ENCODE measurements around the gene CNTNAP1.

CNTNAP1 gene

DNA sequence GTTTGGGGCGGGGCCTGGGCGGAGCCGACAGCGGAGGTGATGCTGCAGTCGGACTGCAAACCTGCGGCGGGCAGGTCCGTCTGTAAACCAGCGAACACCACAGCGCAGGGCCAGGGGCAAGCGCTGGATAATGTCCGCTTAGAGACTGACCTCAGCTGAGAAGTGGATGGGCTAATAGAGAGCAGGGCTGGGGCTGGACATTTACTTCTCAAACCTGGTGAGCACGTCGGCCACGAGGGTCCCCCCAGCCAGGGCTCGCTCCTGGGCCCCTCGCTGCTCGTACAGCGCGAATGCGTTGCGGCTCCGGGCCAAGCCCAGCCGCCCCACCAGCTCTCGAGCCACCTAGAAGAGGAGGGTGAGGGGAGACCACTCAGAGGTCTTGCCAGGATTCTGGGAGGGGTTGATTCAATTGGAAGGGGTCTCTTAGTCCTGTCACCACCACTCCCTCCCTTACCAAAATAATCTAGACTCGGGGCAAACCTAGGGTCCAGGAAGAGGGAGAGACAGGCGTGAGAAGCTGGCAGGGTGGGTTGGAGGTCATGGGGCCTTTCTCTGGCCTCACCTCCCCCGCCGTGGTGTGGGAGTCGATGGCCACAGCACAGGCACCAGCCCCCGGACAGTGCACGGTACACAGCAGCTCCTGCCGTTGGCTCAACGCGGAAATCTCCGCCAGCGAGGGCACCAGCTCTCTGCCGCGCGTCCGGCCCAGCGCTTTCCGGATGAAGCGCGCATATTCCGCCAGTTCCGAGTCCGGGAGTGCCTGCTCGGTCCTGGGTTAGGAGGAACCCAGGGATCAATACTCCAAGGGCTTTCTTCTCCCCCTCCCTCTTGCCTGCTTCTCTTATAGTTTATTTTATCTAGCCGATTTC lies 11.3 kb upstream of the CNTNAP1 start:
- DNase-seq, result no peak

DNA sequence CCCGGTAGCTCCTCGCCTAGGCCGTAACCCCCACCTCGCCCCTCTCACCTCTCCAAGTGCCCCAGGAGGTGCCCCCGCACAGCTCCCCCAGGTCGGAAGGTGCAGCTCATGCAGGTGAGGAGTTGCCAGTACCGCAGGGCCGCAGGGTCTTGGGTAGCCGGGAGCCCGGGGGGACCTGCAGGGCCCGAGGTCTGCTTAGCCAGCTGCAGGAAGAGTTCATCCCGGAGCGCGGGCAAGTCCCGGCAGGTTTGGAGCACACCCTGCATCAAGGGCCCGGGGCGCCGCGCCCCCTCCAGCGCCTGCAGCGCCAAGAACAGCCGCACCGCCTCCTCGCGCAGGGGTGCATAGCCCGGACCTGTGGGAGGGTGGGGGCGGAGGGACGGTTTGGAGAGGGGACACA lies 10.3 kb upstream of the CNTNAP1 start:
- DNase-seq, result no peak

DNA sequence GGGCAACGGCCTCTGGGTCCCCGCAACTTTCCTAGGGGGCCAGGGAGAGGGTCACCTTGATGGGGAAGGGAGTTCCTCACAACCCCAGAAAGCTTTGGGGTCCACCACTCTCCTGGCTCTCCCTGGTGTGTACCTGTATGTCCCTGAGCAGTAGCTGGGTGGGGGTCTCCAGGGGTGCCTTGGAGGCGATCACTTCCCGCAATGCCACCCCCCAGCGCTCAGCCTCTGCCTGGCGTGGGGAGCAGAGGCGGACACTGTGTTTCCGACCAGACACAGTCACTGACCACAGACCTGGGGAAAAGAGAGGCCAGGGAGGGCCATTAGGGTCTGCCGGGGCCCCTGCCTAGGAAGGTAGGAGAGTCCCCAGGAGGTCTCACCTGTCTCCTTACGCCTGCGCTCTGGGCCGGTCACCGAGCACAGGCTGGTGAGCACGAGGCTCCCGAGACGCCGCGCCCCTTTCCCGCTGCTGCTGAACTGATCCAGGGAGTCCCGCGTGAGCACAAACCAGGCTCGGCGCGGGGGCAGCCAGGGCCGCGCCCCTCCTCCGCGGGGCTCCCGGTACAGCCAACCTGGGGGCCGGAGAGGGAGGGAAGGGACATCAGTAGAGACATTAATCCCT lies 9.0 kb upstream of the CNTNAP1 start:
- DNase-seq, result no peak

DNA sequence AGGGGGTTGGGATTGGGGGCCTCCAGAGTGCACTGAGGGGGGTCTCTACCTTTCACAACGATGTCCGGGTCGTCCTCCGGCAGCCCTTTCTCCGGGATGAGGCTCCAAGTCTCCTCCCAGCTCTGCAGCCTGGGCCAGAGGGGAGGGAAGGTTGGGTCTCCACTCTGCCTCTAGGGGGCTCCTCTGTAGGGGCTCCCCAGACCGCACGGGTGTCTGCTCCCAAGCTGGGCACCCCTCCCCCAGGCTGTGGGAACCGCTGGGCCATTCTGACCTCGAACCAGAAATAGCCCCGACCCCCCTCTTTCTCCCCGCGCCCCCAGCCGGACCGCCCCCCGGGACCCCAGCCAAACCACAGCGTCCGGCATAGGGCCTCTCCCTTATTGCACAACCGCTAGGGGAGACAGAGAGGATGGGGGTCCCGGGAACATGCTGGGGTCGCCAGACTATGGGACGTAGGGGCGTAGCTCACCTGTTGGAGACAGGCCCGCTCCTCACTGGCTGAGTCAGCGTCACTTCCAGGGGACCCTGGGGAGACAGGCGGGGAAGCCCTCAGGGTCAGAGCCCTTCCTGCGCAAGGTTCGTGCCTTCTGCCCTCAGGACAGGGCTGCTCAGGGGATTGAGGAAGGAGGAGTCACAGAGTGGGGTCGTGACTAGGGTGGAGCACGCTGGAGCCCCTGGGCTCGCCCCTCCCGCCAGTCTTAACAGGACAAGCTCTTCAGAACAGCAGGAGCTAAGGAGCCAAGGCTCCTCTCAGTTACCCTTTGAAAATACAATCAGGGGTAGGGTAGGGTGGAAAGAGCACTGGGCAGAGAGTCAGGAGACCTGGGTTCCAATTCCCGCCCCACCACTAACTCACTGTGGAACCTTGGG lies 8.2 kb upstream of the CNTNAP1 start:
- DNase-seq, result no peak

DNA sequence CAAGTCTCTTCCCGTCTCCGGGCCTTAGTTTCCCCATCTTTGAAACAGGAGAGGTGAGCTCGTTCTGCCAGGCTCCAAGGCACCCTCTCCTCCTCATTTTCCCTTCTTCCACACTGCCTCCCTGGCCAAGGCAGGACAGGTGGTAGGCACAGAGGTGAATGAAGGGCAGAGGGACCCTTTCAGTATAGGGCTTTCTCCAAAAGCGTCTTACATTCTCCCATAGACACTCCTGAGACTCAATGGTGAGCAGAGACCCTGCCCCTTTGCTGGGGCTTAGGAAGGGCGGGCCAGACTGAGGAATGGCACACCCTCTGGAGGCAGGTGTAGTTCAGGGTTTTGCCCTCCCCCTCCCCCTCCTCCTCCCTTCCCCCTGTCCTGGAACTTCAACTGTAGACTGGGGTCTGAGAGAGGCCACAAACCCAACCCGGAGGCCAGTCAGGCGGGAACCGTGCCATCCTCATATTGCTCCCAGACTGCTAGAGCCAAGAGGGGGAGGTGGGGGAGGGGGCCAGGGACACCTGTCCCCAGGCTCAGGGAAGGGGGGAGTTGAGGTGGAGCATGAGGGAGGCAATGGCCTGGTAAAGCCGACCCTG lies 7.5 kb upstream of the CNTNAP1 start:
- no peak for DNase-seq

DNA sequence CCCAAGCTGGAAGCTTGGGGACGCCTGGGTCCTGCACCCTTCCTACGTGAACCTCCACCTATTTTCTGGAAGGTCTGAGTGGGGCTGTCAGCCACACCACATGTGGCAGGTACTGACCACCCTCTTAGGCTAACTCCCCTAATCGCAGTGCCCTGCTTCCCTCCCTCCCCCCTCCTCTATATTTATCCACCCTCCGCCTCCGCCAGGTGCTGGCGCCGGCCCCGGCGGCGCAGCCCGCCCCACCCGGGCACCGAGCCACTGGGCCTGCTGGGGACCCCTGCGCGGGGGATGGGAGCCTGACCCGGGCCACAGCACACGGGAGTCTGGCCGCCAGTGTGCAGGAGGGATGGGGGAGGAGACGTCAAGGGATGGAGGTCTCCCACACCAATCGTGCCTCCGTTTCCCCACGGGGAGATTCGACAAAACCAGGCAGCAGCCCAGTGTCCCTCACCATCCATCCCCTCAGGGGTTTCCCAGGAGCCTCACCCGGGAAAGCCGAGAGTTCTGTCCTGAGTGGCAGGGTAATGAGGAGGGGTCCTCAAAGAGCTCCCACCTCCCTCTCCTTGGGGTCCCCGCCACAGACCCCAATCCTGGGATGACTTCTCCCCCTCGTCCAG lies 6.9 kb upstream of the CNTNAP1 start:
- DNase-seq, result no peak

DNA sequence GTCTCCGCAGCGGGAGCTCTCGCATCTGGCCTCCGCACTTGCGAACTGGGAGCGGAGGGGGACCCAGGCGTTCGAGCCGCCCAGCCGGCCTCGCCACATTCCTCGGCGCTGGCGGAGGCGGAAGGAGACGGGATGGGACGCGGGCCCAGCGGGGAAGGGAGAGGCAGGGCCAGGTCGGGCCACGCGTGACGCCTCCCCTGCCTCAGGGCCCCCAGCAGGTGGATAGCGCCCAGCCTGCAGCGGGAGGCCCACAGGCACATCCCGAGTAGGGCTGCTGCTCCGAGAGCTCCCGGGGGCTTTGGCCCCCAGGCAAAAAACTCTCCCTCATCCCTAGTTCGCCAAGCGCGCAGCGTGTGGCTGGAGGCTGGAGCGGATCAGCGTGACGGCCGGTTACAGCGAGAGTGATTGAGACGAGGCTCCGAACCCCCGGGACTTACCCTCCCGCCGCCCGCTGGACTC lies 6.3 kb upstream of the CNTNAP1 start:
- no peak for DNase-seq

DNA sequence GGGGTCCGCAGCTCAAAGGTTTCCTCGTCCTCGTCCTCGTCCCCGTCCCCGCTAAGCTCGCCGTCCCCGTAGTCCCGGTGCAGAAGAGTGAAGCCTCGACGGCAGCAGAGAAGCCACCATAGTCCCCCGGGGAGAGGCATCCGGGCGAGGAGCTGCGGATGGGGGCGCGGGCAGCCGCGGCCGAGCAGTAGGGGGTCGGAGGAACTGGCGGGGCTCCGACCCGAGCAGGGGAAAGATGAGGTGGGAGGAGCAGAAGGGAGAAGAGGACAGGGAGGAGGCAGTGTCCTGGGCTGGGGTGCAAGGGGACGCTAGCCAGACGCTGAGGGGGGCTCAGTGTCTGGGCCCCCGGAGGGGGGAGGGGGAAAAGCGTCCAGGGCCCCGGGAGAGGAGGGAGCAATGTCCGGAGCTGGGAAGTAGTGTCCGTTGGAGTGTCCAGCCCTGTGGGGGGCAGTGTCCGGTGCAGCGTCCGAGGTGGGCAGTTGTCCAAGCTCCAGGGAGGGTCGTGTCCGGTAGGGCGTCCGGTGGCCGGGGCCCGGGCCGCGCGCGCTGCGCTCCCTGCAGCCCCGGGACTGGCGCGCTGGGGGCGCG lies 5.8 kb upstream of the CNTNAP1 start, which contains the start of gene PLEKHH3:
PLEKHH3 (minus strand) TSS at position 571 of the 588 bp plus-strand sequence; CDS start at position 140, 431 bp downstream.
- DNase-seq, result no peak

DNA sequence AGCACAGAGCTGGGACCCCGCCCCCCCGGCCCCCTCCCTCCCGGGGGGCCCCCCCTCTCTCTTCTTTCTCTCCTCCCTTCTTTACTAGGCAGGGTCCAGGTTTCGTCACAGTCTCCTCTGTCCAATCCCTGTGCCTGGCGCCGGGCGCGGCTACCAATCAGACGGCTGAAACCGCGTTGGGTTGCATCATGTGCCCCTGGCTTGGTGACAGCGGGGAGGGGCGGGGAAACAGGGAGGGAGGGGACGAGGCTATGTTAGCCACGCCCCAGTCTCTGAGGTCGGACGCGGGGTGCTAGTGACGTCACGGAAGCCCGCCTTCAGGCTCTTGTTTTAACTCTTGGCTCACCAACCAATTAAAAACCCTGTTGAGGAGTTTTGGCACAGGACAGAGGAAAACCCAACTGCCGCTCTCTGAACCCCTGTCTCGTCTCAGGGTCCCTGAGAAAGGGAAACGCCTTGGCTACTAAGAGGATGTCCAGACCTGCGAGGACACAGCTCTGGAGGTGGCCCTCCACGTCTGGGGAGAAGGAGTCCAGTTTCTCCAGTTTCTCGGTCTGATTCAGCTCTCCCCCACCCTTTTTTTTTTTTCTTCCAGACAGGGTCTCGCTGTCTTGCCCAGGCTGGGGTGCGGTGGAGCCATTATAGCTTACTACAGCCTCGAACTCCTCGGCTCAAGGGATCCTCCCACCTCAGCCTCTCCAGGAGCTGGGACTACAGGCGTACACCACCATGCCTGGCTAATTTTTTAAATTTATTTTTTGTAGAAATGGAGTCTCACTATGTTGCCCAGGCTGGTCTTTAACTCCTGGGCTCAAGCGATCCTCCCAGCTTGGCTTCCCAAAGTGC lies 5.1 kb upstream of the CNTNAP1 start:
- peak; percentile 99 for DNase-seq

DNA sequence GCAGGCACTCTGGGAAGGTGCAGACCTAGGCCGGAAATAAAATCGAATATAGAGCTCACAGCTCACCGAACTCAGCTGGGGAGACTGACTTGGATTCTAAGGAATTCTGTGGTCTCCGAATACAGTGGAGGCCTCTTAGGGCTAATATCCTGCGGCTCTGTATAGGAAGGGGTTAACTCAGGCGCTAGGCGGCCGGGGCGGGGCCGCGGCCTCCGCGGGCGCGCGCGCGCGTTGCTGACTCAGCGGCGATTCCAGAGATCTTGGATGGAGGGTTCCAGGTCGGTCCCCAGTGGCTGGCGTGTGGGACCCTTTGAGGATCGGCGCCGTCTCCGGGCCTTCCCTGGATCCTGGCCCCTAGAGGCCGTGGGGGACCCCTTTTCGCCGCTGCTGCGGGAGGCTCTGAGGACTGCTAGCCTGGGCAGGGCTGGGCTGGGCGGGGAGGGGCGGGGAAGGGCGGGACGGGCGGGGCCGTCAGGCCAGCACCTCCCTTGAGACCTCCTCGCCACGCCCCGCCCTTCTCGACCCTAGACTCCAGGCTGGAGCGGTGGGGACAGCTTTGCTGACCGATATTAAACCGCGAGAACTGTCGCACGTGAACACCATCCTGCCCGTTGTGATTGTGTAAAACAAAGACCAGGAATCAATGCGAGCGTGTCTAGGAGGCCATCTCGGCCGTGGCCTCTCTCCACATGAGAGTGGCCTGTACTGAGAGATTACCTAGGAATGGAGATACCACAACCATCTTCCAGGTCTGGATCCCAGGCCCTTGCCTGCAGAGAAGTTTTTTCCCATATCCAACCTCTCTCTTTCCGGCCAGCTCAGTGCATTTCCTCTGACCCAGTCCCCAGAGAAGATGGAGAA lies 4.2 kb upstream of the CNTNAP1 start:
- peak; percentile 79 for DNase-seq

DNA sequence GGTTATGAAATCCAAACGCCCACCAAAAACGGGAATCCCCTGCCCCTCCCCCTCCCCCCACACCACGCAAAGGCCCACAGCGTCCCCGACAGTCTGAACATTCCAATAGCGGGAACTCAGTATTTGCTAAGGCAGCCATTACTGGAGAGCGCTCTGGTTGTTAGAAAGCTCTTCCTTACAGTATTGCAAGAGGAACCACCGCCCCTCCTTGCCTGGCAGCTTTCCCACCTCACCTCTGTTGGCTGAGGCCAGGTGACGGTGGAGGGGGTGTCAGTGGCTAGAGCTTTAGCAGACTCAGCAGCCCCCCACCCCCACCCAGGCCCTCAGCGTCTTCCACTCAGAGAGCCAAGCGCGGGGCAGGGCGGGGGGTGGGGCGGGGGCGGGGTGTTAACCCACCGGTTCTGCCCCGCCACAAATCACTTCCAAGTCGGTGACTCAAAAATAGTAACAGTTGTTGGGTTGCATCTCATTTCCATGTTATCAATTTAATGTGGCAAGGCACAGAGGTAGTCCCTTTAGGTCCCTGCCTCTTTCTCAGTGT lies 3.3 kb upstream of the CNTNAP1 start:
- peak; percentile 70 for DNase-seq

DNA sequence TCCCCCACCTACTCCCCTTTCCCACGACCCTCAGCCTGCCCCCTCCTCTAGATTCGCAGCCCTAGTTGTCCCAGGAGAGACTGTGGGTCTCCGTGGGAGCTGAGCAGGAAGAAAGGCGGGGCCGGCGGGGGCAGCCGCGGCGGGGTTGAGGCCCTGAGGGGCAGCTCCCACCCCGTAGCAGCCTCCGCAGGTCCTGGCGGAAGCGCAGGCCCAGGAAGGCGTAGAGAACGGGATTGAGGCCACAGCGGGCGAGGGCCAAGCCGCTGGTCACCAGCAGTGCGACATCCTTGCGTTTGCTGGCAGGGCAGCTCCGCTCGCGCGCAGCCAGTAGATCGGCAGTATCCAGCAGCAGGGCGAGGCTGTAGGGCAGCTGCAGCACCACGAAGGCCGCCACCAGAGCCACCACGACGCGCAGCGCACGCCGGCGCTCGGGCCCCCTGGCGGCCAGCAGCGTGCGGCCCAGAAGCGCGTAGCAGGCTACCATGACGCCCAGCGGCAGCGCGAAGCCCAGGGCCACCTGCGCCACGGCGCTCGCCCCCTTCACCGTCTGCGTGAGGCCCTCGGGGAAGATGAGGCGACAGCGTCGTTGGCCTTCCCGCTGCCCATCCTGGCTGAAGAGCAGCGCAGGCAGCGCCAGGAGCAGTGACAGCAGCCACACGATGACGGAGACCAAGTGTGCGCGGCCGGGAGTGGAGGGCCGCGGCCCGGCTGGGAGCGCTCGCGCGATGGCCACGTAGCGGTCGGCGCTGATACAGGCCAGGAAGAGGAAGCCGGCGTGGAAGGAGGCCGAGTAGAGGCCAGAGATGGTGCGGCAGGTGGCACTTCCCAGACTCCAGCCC lies 2.6 kb upstream of the CNTNAP1 start:
- peak; percentile 78 for DNase-seq

DNA sequence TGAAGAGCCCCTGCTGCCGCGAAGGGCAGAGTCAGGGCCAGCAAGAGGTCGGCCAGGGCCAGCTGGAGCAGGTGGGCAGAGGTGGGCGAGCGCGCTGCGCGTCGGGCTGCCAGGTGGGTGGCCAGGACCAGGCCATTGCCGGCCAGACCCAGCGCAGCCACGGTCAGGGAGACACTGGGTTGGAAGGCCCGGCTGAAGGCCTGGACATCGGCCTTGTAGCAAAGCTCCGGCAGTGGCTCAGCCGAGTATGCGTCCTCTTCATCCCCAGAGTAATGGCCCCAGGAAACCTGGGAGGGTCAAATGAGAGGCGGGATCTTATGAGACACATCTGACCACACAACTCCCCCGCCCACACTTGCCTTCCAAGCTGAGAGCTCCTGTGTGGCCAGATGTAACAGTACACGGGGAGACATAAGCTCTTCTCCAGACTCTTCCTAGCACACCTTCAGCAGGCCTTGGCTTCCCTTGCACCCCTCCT lies 2.0 kb upstream of the CNTNAP1 start:
- DNase-seq, result no peak

DNA sequence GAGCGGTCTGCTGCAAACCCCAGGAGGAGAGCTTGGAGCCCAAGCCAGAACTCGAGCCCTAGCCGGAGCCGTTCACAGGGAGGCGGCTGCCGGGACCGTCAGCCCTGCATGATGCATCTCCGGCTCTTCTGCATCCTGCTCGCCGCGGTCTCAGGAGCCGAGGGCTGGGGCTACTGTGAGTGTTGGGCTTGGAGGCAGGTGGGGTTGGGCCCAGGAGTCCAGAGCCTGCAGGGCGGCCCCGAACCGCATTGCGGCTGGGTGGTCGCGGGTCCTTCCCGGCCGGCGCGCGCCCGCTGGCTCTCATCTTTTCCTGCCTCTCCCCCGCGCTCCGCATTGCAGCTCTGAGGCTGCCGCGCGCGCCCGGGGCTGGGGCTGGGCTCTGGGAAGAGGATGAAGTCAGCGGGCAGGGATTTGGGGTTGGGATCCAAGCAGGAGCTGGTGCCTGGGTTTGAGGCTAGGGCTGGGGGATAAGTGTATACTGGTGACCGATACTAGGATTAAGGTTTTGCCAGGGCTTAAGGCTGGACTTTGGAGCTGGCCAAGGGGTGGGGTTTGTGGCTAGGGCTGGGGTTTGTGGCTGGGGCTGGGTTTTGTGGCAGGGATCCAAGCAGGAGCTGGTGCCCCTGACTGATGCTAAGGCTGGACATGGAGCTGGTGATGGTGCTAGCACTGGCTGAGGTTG lies 532 bp downstream of the CNTNAP1 start:
- DNase-seq, result no peak

DNA sequence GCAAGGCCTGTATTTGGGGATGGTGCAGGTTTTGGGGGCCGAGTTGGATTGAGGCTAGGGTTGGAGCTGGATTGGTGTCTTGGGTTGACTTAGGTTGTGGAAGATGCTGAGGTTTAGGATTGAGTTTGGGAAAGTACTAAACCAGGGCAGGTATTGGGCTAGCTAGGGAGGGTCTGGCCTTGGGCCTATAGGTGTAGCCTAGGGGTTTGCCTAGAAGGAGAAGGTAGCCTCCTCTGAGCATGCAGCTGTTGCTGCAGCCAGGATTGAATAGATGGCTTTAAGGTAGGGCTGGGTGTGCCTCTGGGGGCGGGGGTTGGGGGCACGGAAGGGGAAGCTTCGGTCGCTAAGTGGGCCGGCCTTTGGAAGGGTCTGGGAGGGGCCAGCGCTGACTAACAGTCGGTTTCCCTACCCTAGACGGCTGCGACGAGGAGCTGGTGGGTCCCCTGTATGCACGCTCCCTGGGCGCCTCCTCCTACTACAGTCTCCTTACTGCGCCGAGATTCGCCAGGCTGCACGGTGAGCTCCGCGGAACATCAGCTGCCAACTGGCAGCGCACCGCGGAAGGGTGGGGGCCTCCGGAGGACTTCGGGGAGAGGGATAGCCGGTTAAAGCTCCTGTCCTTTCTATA lies 1.2 kb downstream of the CNTNAP1 start:
- no peak for DNase-seq

DNA sequence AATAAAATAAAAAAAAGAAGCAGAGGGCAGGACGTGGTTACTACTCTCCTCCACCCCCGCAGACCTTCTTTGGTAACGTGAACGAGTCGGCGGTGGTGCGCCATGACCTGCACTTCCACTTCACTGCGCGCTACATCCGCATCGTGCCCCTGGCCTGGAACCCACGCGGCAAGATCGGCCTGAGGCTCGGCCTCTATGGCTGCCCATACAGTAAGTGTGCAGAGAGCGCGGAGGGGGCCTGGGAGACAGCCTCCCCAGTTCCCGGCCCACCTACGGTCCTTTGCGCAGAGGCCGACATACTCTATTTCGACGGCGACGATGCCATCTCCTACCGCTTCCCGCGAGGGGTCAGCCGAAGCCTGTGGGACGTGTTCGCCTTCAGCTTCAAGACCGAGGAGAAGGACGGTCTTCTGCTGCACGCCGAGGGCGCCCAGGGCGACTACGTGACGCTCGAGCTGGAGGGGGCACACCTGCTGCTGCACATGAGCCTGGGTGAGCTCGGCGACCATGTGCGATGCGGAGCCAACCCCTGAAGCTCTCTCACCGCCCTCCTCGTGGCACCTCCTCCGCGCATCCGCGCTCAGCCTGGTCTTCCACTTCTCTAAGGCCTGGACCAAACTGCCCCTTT lies 2.7 kb downstream of the CNTNAP1 start:
- no peak for DNase-seq

DNA sequence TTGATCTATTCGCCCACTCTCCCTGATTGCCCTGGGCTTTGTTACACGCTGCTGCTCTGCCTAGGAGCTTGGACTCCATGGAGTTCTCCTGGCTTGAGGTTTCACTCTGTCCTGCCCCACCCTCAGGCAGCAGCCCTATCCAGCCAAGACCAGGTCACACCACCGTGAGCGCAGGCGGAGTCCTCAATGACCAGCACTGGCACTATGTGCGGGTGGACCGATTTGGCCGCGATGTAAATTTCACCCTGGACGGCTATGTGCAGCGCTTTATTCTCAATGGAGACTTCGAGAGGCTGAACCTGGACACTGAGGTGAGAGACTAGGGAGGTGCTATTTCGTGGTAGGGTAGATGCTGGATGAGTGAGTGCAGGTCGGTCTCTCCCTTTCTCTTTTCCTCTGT lies 3.5 kb downstream of the CNTNAP1 start:
- DNase-seq, result no peak

All from inflammatory macrophage treated with lipopolysaccharide for 4 hours (primary cell).